Pancreas (tissue), 10 donors: ENCODE results near the gene DERL2. TPM values are rescaled to one million over a fixed set of nuclear protein-coding genes. Genes with fewer than 3 reads are reported as not detected.
A peak's percentile ranks its signal among the peaks of the same experiment; 100 is the strongest.

Experiments used
- ATAC-seq, 4 donors: fragments of 200-7000 bp; cut with Tn5 transposase; one replicate each; pipeline versions ENCODE4 v1.8.0 to v1.9.1; 2020; ENCODE audit warnings: mild to moderate bottlenecking in 4 of 4, moderate library complexity in 4 of 4
- DNase-seq, 6 donors: peaks; one replicate each; pipeline ENCODE4 v3.0.0-alpha.2; 2020
- FAIRE-seq: peaks from 2 replicates; lab custom pipeline; 2012; peaks lifted over from hg19 to GRCh38; lab: Jason Lieb, UNC
- H3K27ac ChIP-seq, 4 donors: fragments of 200-600 bp; sonication (generic); 1 replicate in 3 of 4; 2 replicates in 1 of 4; pipeline versions ENCODE4 v1.5.0 to v1.8.0; 2020
- H3K27me3 ChIP-seq, 4 donors: fragments of 200-600 bp; one replicate each; pipeline ENCODE4 v1.8.0; 2021
- H3K36me3 ChIP-seq, 3 donors: fragments of 200-600 bp; sonication (generic) in 1 of 3; one replicate each; pipeline versions ENCODE4 v1.5.0 to v1.8.0; 2020 to 2021
- H3K4me1 ChIP-seq, 3 donors: fragments of 200-600 bp; one replicate each; pipeline ENCODE4 v1.8.0; 2021
- H3K4me3 ChIP-seq, 4 donors: fragments of 200-600 bp; sonication (generic) in 2 of 4; one replicate each; pipeline versions ENCODE4 v1.5.0 to v1.8.0; 2020 to 2021
- H3K9me3 ChIP-seq, 4 donors: fragments of 200-600 bp; one replicate each; pipeline ENCODE4 v1.8.0; 2021
- CTCF ChIP-seq, 4 donors: fragments of 200-600 bp; sonication (generic) in 3 of 4; IDR thresholded peaks; one replicate each; pipeline versions ENCODE4 v1.5.0 to v1.8.0; 2021; ENCODE audit warnings: antibody characterized with exemption in 4 of 4
- WGBS, 2 donors: extraction: QIAGEN DNeasy Blood & Tissue Kit; methylation state at CpG; one replicate each; pipeline ENCODE4 v1.1.7; 2013; 5-methylcytosine and 5-hydroxymethylcytosine counted together
- intact Hi-C, 3 donors: fragments of 100-400 bp; cut with DNase I; formaldehyde crosslinking; loops; one replicate each; pipeline versions ENCODE4 v1.11.1 to v1.14.2; 2022
- polyA plus RNA-seq, 2 donors: library from polyadenylated mRNA; stranded (reverse); fragments of 200-250 nt; gene quantifications; one replicate each; pipeline ENCODE4 v1.2.3, GENCODE V29; 2013
- total RNA-seq, 6 donors: library from RNA; stranded (reverse); fragmentation: NEBNext Ultra II Directional in 4 of 6; extraction: Animal tissue kit (Norgen Biotek cat#: 25700) in 4 of 6; gene quantifications; one replicate each; pipeline versions ENCODE4 v1.2.1 to v1.2.4, GENCODE V29; 2021 to 2023
- donor health status: healthy with polysubstance abuse.
- donor health status: DM: no; HTN: no; CAD: no; lungs with moderate emphysema.
- donor health status: DM: no; HTN: no; CAD: no.
- donor health status: control.
- donor health status: control.
- donor health status: Bipolar disorder and iron deficiency.
- donor health status: DM: yes; HTN: yes; CAD: no.
- donor health status: DM: no; HTN: no; CAD: no.
- donor health status: DM: no; HTN: no; CAD: no.
- donor health status: DM: yes; HTN: yes; CAD: no.

DERL2 gene
- total RNA-seq (10 to 100 TPM; 44.8 to 54.9 (median 47.3) TPM), polyA plus RNA-seq (10 to 100 TPM; 67.2 to 77.6 TPM)

- 3% methylated on average over 27 to 29 of the region's 29 CpGs for WGBS, 2 donors
- Histone ChIP-seq H3K9me3 (no peaks in the 10 kb centered on the region), H3K36me3 (peaks cover 0 to 18% (median 3%) of the 10 kb centered on the region in 3 donors), H3K27ac (peak within 1 kb of the TSS; percentile 95 to 100 (median 100)), H3K4me3 (peak within 1 kb of the TSS; percentile 81 to 96 (median 86)), H3K4me1 (peaks cover 19 to 29% (median 25%) of the 10 kb centered on the region in 3 donors), H3K27me3 (no peaks in the 10 kb centered on the region)
- DNase-seq (no peak), ATAC-seq (peak; percentile 0 to 10 (median 4)), FAIRE-seq (no peak)
- intact Hi-C loops, result no loop called here
- TF ChIP-seq CTCF (IDR thresholded peaks at IDR 0.05), result no peak
Observed at GRCh38 chr17:5485270-5486205, at the start of gene DERL2. TSS of gene DERL2 (minus strand) at chr17:5486178. CDS start at chr17:5486161, 17 bp downstream.

- no peak overlapping the region for H3K4me3 ChIP-seq
- no peaks in the 10 kb centered on the region for H3K36me3 ChIP-seq
- WGBS, 2 donors, result 63 to 69% methylated on average over 2 of the region's 2 CpGs
- no peaks in the 10 kb centered on the region for H3K9me3 ChIP-seq
- H3K4me1 ChIP-seq, result no peaks in the 10 kb centered on the region
- intact Hi-C loops, result no loop called here
- DNase-seq, result no peak
- no peak overlapping the region for H3K27ac ChIP-seq
- no peak for FAIRE-seq
- ATAC-seq, result no peak
- H3K27me3 ChIP-seq, result no peaks in the 10 kb centered on the region
- no peak for TF ChIP-seq CTCF (IDR thresholded peaks at IDR 0.05)
Observed at GRCh38 chr17:5535436-5535835, 49.5 kb upstream of the DERL2 start.

- Histone ChIP-seq H3K27ac (no peak overlapping the region), H3K4me3 (no peak overlapping the region), H3K4me1 (no peaks in the 10 kb centered on the region), H3K9me3 (no peaks in the 10 kb centered on the region), H3K36me3 (no peaks in the 10 kb centered on the region), H3K27me3 (no peaks in the 10 kb centered on the region)
- no peak for DNase-seq
- no peak for ATAC-seq
- no peak for FAIRE-seq
- no peak for TF ChIP-seq CTCF (IDR thresholded peaks at IDR 0.05)
- 65 to 75% methylated on average over 18 of the region's 18 CpGs for WGBS, 2 donors
- intact Hi-C loops, result no loop called here
Observed at GRCh38 chr17:5533486-5534315, 47.7 kb upstream of the DERL2 start.

GRCh38 chr17:5532581-5532980 is 46.6 kb upstream of the DERL2 start:
- Histone ChIP-seq H3K36me3 (no peaks in the 10 kb centered on the region), H3K4me1 (no peaks in the 10 kb centered on the region), H3K27me3 (no peaks in the 10 kb centered on the region), H3K9me3 (no peaks in the 10 kb centered on the region), H3K27ac (no peak overlapping the region), H3K4me3 (no peak overlapping the region)
- no peak for TF ChIP-seq CTCF (IDR thresholded peaks at IDR 0.05)
- WGBS, 2 donors, result 69 to 86% methylated on average over 8 of the region's 8 CpGs
- intact Hi-C loops, result no loop called here
- DNase-seq, result no peak
- ATAC-seq, result no peak
- FAIRE-seq, result no peak
